Activated naive CD4-positive, alpha-beta T cell treated with anti-CD3 and anti-CD28 coated beads, Interleukin-2, amount 50 U/mL, for 72 hours (primary cell): ENCODE measurements around the gene ASCC2. TPM values are rescaled to one million over a fixed set of nuclear protein-coding genes. Genes with fewer than 3 reads are reported as not detected.
"Not testable (repeated sequence)": the region's sequence is repeated elsewhere in the genome, so short reads cannot be mapped to it uniquely, and the experiment has no call there.

Source experiments
- ATAC-seq, 2 donors: fragments of 150-1000 bp; cut with Tn5 transposase; 2 replicates each; pipeline ENCODE4 v1.10.0; 2021; ENCODE audit warnings: mild to moderate bottlenecking in 2 of 2, moderate library complexity in 2 of 2
- DNase-seq, 2 donors: peaks; one replicate each; pipeline ENCODE4 v3.0.0; 2021 to 2022; ENCODE audit warnings: low spot score in 2 of 2
- H3K27ac Mint-ChIP-seq, 2 donors: one replicate each; pipeline ENCODE4 v1.8.0; 2022; ENCODE audit warnings: mild to moderate bottlenecking in 2 of 2, mixed read lengths in 2 of 2
- H3K36me3 Mint-ChIP-seq, 2 donors: one replicate each; pipeline ENCODE4 v1.8.0; 2022; ENCODE audit warnings: mixed read lengths in 2 of 2
- H3K9me3 Mint-ChIP-seq, 2 donors: one replicate each; pipeline ENCODE4 v1.8.0; 2022; ENCODE audit warnings: mixed read lengths in 2 of 2
- total RNA-seq, 2 donors: library from RNA; stranded (reverse); gene quantifications; one replicate each; pipeline ENCODE4 v1.2.3, GENCODE V29; 2022

ASCC2 gene
- total RNA-seq, 2 donors from 2014 or later: 55.0 to 73.2 TPM

GRCh38 chr22:29861672-29862297 lies 23.7 kb upstream of the ASCC2 start:
- no peak for ATAC-seq
- no peak for DNase-seq
- H3K27ac Mint-ChIP-seq: no peak overlapping the region
- H3K36me3 Mint-ChIP-seq: no peaks in the 10 kb centered on the region
- H3K9me3 Mint-ChIP-seq: no peaks in the 10 kb centered on the region

GRCh38 chr22:29860006-29860766 lies 22.1 kb upstream of the ASCC2 start:
- ATAC-seq (no peak), DNase-seq (no peak)
- Mint-ChIP-seq H3K27ac (no peak overlapping the region), H3K9me3 (no peaks in the 10 kb centered on the region), H3K36me3 (no peaks in the 10 kb centered on the region)

- H3K36me3 Mint-ChIP-seq, H3K9me3 Mint-ChIP-seq, DNase-seq, ATAC-seq, H3K27ac Mint-ChIP-seq: not testable (repeated sequence)
These were observed 21.0 kb upstream of the ASCC2 start for GRCh38 chr22:29859030-29859429.

- H3K9me3 Mint-ChIP-seq: no peaks in the 10 kb centered on the region
- ATAC-seq (no peak), DNase-seq (no peak)
- H3K36me3 Mint-ChIP-seq: no peaks in the 10 kb centered on the region
- H3K27ac Mint-ChIP-seq: no peak overlapping the region
These were observed 18.4 kb upstream of the ASCC2 start for GRCh38 chr22:29856496-29856895.

- DNase-seq: no peak
- ATAC-seq: no peak
- no peak overlapping the region for H3K27ac Mint-ChIP-seq
- H3K9me3 Mint-ChIP-seq: no peaks in the 10 kb centered on the region
- no peaks in the 10 kb centered on the region for H3K36me3 Mint-ChIP-seq
These were observed 17.6 kb upstream of the ASCC2 start for GRCh38 chr22:29855611-29856181.

- no peak for ATAC-seq
- Mint-ChIP-seq H3K36me3 (no peaks in the 10 kb centered on the region), H3K9me3 (no peaks in the 10 kb centered on the region), H3K27ac (no peak overlapping the region)
- DNase-seq: no peak
These were observed 16.4 kb upstream of the ASCC2 start for GRCh38 chr22:29854432-29854831.

GRCh38 chr22:29848111-29848510 lies 10.0 kb upstream of the ASCC2 start:
- Mint-ChIP-seq H3K27ac (peak overlapping the region in 1 of 2 donors; percentile 60), H3K9me3 (no peaks in the 10 kb centered on the region), H3K36me3 (no peaks in the 10 kb centered on the region)
- DNase-seq (no peak), ATAC-seq (no peak)

GRCh38 chr22:29846290-29846689 lies 8.2 kb upstream of the ASCC2 start:
- no peaks in the 10 kb centered on the region for H3K36me3 Mint-ChIP-seq
- H3K9me3 Mint-ChIP-seq: no peaks in the 10 kb centered on the region
- H3K27ac Mint-ChIP-seq: no peak overlapping the region
- DNase-seq: no peak
- ATAC-seq: no peak

- H3K27ac Mint-ChIP-seq: no peak overlapping the region
- ATAC-seq (no peak), DNase-seq (no peak)
- H3K9me3 Mint-ChIP-seq: peaks cover 4 to 5% of the 10 kb centered on the region in 2 donors
- peaks cover 2% of the 10 kb centered on the region in 2 donors for H3K36me3 Mint-ChIP-seq
These were observed 4.7 kb upstream of the ASCC2 start for GRCh38 chr22:29842740-29843139.

GRCh38 chr22:29842172-29842571 lies 4.1 kb upstream of the ASCC2 start:
- no peak for DNase-seq
- ATAC-seq: no peak
- H3K27ac Mint-ChIP-seq: peak overlapping the region in 1 of 2 donors; percentile 41
- H3K9me3 Mint-ChIP-seq: peaks cover 4 to 5% of the 10 kb centered on the region in 2 donors
- H3K36me3 Mint-ChIP-seq: peaks cover 6% of the 10 kb centered on the region in 2 donors

- Mint-ChIP-seq H3K27ac (no peak overlapping the region), H3K9me3 (peaks cover 4 to 5% of the 10 kb centered on the region in 2 donors), H3K36me3 (peaks cover 6% of the 10 kb centered on the region in 2 donors)
- DNase-seq (no peak), ATAC-seq (no peak)
These were observed 2.4 kb upstream of the ASCC2 start for GRCh38 chr22:29840498-29840897.

- H3K36me3 Mint-ChIP-seq: peaks cover 6% of the 10 kb centered on the region in 2 donors
- ATAC-seq (no peak), DNase-seq (no peak)
- peak overlapping the region in 1 of 2 donors; percentile 95 for H3K27ac Mint-ChIP-seq
- peaks cover 4 to 5% of the 10 kb centered on the region in 2 donors for H3K9me3 Mint-ChIP-seq
These were observed 965 bp upstream of the ASCC2 start for GRCh38 chr22:29839039-29839438.

- DNase-seq: no peak
These were observed 504 bp upstream of the ASCC2 start for GRCh38 chr22:29838599-29838956.

GRCh38 chr22:29836791-29837370 lies 1.2 kb downstream of the ASCC2 start:
- ATAC-seq, H3K36me3 Mint-ChIP-seq, H3K9me3 Mint-ChIP-seq, DNase-seq: not testable (repeated sequence)
- peak overlapping the region; percentile 27 to 95 for H3K27ac Mint-ChIP-seq

More at GRCh38 chr22:29838599-29838956, 504 bp upstream of the ASCC2 start:
- peak in 1 of 2 donors; percentile 33 for ATAC-seq
- Mint-ChIP-seq H3K27ac (peak overlapping the region; percentile 92 to 95), H3K9me3 (peaks cover 4 to 5% of the 10 kb centered on the region in 2 donors), H3K36me3 (peaks cover 6% of the 10 kb centered on the region in 2 donors)

GRCh38 chr22:29834046-29834445 lies 4.0 kb downstream of the ASCC2 start:
- Mint-ChIP-seq H3K9me3 (peaks cover 2% of the 10 kb centered on the region in 2 donors), H3K27ac (no peak overlapping the region), H3K36me3 (peaks cover 6 to 11% of the 10 kb centered on the region in 2 donors)
- no peak for DNase-seq
- ATAC-seq: no peak

- H3K27ac Mint-ChIP-seq: peak overlapping the region in 1 of 2 donors; percentile 11
- no peak for ATAC-seq
- no peaks in the 10 kb centered on the region for H3K9me3 Mint-ChIP-seq
- no peak for DNase-seq
- H3K36me3 Mint-ChIP-seq: peaks cover 6 to 11% of the 10 kb centered on the region in 2 donors
These were observed 4.6 kb downstream of the ASCC2 start for GRCh38 chr22:29833392-29833965.

- ATAC-seq (no peak), DNase-seq (no peak)
- Mint-ChIP-seq H3K9me3 (no peaks in the 10 kb centered on the region), H3K27ac (peak overlapping the region in 1 of 2 donors; percentile 57), H3K36me3 (peaks cover 0 to 11% of the 10 kb centered on the region in 2 donors)
These were observed 6.1 kb downstream of the ASCC2 start for GRCh38 chr22:29831958-29832357.
